BE2C (cell line): ENCODE data around the gene EPHB2.
A peak's percentile ranks its signal among the peaks of the same experiment; 100 is the strongest.

Source experiments
- DNase-seq: peaks from one replicate; pipeline ENCODE4 v3.0.0-alpha.2; 2020
- H3K27me3 ChIP-seq: fragments of 250-450 bp; sonication (Bioruptor Pico); 2 replicates; pipeline ENCODE4 v1.5.1; 2020; ENCODE audit warnings: mild to moderate bottlenecking
- H3K36me3 ChIP-seq: fragments of 250-450 bp; sonication (Bioruptor Pico); 2 replicates; pipeline ENCODE4 v1.5.1; 2020; ENCODE audit warnings: mild to moderate bottlenecking
- H3K4me1 ChIP-seq: fragments of 250-450 bp; sonication (Bioruptor Pico); 2 replicates; pipeline ENCODE4 v1.5.1; 2020
- H3K4me3 ChIP-seq: 2 replicates; pipeline ENCODE4 v1.5.1; 2011; ENCODE audit warnings: low read depth, low read length
- H3K9me3 ChIP-seq: fragments of 250-450 bp; sonication (Bioruptor Pico); 2 replicates; pipeline ENCODE4 v1.5.1; 2020
- CTCF ChIP-seq: IDR thresholded peaks from 2 replicates; pipeline ENCODE4 v1.5.1; 2012; ENCODE audit warnings: mild to moderate bottlenecking, low read depth, low read length

EPHB2 gene

GRCh38 chr1:22812092-22812880 is 101.6 kb downstream of the EPHB2 start:
- no peak for TF ChIP-seq CTCF
- Histone ChIP-seq H3K36me3 (no peaks in the 10 kb centered on the region), H3K9me3 (no peaks in the 10 kb centered on the region), H3K27me3 (no peaks in the 10 kb centered on the region), H3K4me1 (no peaks in the 10 kb centered on the region), H3K4me3 (no peak overlapping the region)
- DNase-seq, result no peak

- DNase-seq, result no peak
- no peak overlapping the region for H3K4me3 ChIP-seq
- no peaks in the 10 kb centered on the region for H3K27me3 ChIP-seq
- no peaks in the 10 kb centered on the region for H3K9me3 ChIP-seq
- no peak for TF ChIP-seq CTCF
- H3K36me3 ChIP-seq, result no peaks in the 10 kb centered on the region
- H3K4me1 ChIP-seq, result no peaks in the 10 kb centered on the region
Observed at GRCh38 chr1:22812993-22813790, 102.6 kb downstream of the EPHB2 start.

DNA sequence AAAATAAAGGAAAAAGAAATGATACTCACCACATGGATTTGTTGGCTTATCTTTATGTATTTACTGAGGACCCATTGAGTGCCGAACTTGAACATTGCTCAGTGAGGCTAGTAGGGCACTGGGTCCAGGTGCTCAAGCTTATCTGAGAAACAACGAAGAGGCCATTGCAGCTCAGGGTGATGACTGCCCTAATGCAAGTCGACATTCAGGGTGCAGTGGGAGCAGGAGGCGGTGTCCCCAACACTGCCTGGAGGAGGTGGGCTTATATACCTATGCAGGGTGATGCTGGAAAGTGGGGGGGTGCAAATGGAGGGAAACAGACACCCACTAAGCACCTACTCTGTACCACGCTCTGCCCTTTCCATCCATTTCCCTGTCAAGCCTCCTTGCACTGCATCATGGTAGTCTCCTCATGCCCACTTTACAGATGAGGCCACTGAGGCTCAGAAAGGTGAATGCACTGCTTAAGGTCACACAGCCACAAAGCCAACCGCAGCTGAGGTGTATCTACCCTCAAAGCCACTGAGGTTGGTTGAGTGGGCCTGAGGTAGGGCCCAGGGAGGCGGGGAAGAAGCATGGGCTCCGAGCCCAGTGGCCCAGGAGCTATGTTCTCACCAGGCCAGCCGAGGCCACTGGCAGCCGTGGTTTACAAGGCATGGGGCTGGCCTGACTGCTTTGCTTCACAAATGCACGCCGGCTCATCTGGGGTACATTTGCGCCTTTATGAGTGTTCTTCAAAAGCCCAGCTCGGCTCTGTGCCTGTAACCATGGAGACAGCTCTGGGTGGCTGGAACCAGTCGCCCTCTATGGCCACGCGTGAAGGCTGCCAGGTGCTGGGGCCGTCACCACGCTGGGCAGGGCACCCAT is 103.8 kb downstream of the EPHB2 start:
- no peak for TF ChIP-seq CTCF

GRCh38 chr1:22815043-22815365 is 104.4 kb downstream of the EPHB2 start:
- no peaks in the 10 kb centered on the region for H3K4me1 ChIP-seq
- TF ChIP-seq CTCF, result no peak
- no peaks in the 10 kb centered on the region for H3K36me3 ChIP-seq
- H3K4me3 ChIP-seq, result no peak overlapping the region
- no peaks in the 10 kb centered on the region for H3K9me3 ChIP-seq
- DNase-seq, result no peak
- no peaks in the 10 kb centered on the region for H3K27me3 ChIP-seq

More for the DNA sequence above, 103.8 kb downstream of the EPHB2 start:
- Histone ChIP-seq H3K36me3 (no peaks in the 10 kb centered on the region), H3K27me3 (no peaks in the 10 kb centered on the region), H3K9me3 (no peaks in the 10 kb centered on the region), H3K4me1 (no peaks in the 10 kb centered on the region), H3K4me3 (no peak overlapping the region)
- DNase-seq, result peak; percentile 46

DNA sequence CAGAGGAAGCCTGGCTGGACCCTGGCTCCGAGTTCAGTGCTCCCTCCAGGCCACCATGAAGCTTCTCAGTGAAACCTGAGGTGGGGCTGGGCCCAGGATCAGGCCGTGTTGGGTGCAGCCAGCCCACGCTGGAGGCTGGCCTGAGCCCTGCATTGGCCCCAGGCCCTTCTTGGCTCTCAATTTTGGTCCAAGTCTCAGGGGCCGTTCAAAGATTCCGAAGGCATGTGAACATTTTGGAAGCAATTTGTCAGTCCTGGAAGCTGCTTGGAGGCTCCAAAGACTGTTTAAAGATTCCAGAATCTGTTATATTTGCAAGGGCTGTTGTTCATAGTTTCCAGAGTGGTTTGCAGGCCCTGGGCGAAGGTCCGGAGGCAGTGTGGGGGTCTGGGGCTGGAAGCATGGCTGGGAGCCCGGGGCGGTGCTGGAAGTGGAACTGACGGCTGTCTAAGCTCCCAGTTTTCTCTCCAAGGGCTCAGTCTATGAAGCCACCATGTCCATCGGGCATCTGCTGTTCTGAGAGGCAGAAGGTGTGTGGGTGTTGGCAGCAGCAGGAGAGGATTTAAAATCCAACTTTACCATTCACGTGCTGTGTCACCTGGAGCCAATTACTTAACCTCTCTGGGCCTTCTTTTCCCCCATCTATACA is 104.9 kb downstream of the EPHB2 start:
- H3K27me3 ChIP-seq, result no peaks in the 10 kb centered on the region
- no peaks in the 10 kb centered on the region for H3K36me3 ChIP-seq
- no peaks in the 10 kb centered on the region for H3K9me3 ChIP-seq
- no peak overlapping the region for H3K4me3 ChIP-seq
- DNase-seq, result no peak
- no peaks in the 10 kb centered on the region for H3K4me1 ChIP-seq
- TF ChIP-seq CTCF, result no peak
